D721Med (cell line): ENCODE measurements around the gene SELENON.

ENCODE experiments used
- DNase-seq: peaks from one replicate; pipeline ENCODE4 v3.0.0; 2011; ENCODE audit warnings: low spot score; ENCODE audit not compliant: insufficient read length
- FAIRE-seq: peaks from 2 replicates; lab custom pipeline; 2011; peaks lifted over from hg19 to GRCh38; lab: Jason Lieb, UNC
- CTCF ChIP-seq: IDR thresholded peaks from 2 replicates; pipeline ENCODE4 v1.5.1; 2012; ENCODE audit warnings: mild to moderate bottlenecking, control low read depth; ENCODE audit not compliant: insufficient read depth; ENCODE audit errors: missing control alignments

The SELENON gene

GRCh38 chr1:25757846-25758185, 42.2 kb upstream of the SELENON start:
- no peak for TF ChIP-seq CTCF
- no peak for FAIRE-seq
- DNase-seq = no peak

- no peak for FAIRE-seq
- no peak for TF ChIP-seq CTCF
These were observed 41.4 kb upstream of the SELENON start for GRCh38 chr1:25758466-25759070.

GRCh38 chr1:25760122-25760719, 39.8 kb upstream of the SELENON start:
- FAIRE-seq (no peak), DNase-seq (no peak)
- no peak for TF ChIP-seq CTCF

More at GRCh38 chr1:25758466-25759070, 41.4 kb upstream of the SELENON start:
- DNase-seq = no peak

GRCh38 chr1:25760871-25761270, 39.1 kb upstream of the SELENON start:
- no peak for TF ChIP-seq CTCF
- no peak for DNase-seq
- FAIRE-seq = no peak

GRCh38 chr1:25763493-25763892, 36.5 kb upstream of the SELENON start:
- no peak for TF ChIP-seq CTCF
- no peak for FAIRE-seq
- DNase-seq = no peak

- TF ChIP-seq CTCF = no peak
- DNase-seq (no peak), FAIRE-seq (no peak)
These were observed 34.7 kb upstream of the SELENON start for GRCh38 chr1:25765136-25765922.
